Hepatocyte (in vitro differentiated cells): ENCODE data around the gene BCAS4.

ENCODE experiments used
- CTCF ChIP-seq: fragments of 200-600 bp; sonication (generic); IDR thresholded peaks from 2 replicates; pipeline ENCODE4 v1.5.1; 2016; ENCODE audit warnings: antibody characterized with exemption, mild to moderate bottlenecking; ENCODE audit not compliant: poor library complexity
- EZH2 ChIP-seq: fragments of 200-600 bp; sonication (generic); IDR thresholded peaks from 2 replicates; pipeline ENCODE4 v1.6.1; 2016; ENCODE audit warnings: antibody characterized with exemption, mild to moderate bottlenecking, borderline replicate concordance

- TF ChIP-seq CTCF: no peak
- TF ChIP-seq EZH2: no peak
Measured at GRCh38 chr20:50786703-50787102, 8.2 kb upstream of the BCAS4 start.
